ENCODE data around the gene CACNA1C.

CACNA1C gene

GRCh38 chr12:2335513-2335912, 282.7 kb downstream of the CACNA1C start:
- Mint-ChIP-seq H3K27ac (no peak overlapping the region), H3K4me1 (no peaks in the 10 kb centered on the region), H3K9me3 (no peaks in the 10 kb centered on the region), H3K36me3 (no peaks in the 10 kb centered on the region), H3K27me3 (peaks cover 7% of the 10 kb centered on the region), H3K4me3 (no peak overlapping the region)

- no peak overlapping the region for H3K27ac Mint-ChIP-seq
- H3K27me3 Mint-ChIP-seq: peaks cover 4% of the 10 kb centered on the region
- no peaks in the 10 kb centered on the region for H3K4me1 Mint-ChIP-seq
- no peaks in the 10 kb centered on the region for H3K9me3 Mint-ChIP-seq
- H3K36me3 Mint-ChIP-seq: no peaks in the 10 kb centered on the region
- H3K4me3 Mint-ChIP-seq: no peak overlapping the region
Measured at GRCh38 chr12:2335916-2336315, 283.1 kb downstream of the CACNA1C start.

- H3K27ac Mint-ChIP-seq: no peak overlapping the region
- no peaks in the 10 kb centered on the region for H3K4me1 Mint-ChIP-seq
- peaks cover 4% of the 10 kb centered on the region for H3K27me3 Mint-ChIP-seq
- H3K36me3 Mint-ChIP-seq: no peaks in the 10 kb centered on the region
- no peaks in the 10 kb centered on the region for H3K9me3 Mint-ChIP-seq
- no peak overlapping the region for H3K4me3 Mint-ChIP-seq
Measured at GRCh38 chr12:2336409-2336829, 283.6 kb downstream of the CACNA1C start.

- no peaks in the 10 kb centered on the region for H3K4me1 Mint-ChIP-seq
- H3K27ac Mint-ChIP-seq: no peak overlapping the region
- H3K9me3 Mint-ChIP-seq: no peaks in the 10 kb centered on the region
- H3K27me3 Mint-ChIP-seq: peaks cover 4% of the 10 kb centered on the region
- H3K4me3 Mint-ChIP-seq: no peak overlapping the region
- no peaks in the 10 kb centered on the region for H3K36me3 Mint-ChIP-seq
Measured at GRCh38 chr12:2337031-2338010, 284.5 kb downstream of the CACNA1C start.

- Mint-ChIP-seq H3K9me3 (no peaks in the 10 kb centered on the region), H3K27me3 (peaks cover 4% of the 10 kb centered on the region), H3K4me1 (no peaks in the 10 kb centered on the region), H3K4me3 (no peak overlapping the region), H3K27ac (no peak overlapping the region), H3K36me3 (no peaks in the 10 kb centered on the region)
Measured at GRCh38 chr12:2338381-2338780, 285.6 kb downstream of the CACNA1C start.

- no peaks in the 10 kb centered on the region for H3K36me3 Mint-ChIP-seq
- no peaks in the 10 kb centered on the region for H3K4me1 Mint-ChIP-seq
- H3K9me3 Mint-ChIP-seq: no peaks in the 10 kb centered on the region
- H3K27ac Mint-ChIP-seq: no peak overlapping the region
- peaks cover 4% of the 10 kb centered on the region for H3K27me3 Mint-ChIP-seq
- no peak overlapping the region for H3K4me3 Mint-ChIP-seq
Measured at GRCh38 chr12:2338991-2339431, 286.2 kb downstream of the CACNA1C start.

GRCh38 chr12:2341051-2341751, 288.4 kb downstream of the CACNA1C start:
- no peaks in the 10 kb centered on the region for H3K27me3 Mint-ChIP-seq
- H3K27ac Mint-ChIP-seq: no peak overlapping the region
- H3K4me3 Mint-ChIP-seq: no peak overlapping the region
- H3K4me1 Mint-ChIP-seq: no peaks in the 10 kb centered on the region
- H3K9me3 Mint-ChIP-seq: no peaks in the 10 kb centered on the region
- no peaks in the 10 kb centered on the region for H3K36me3 Mint-ChIP-seq

GRCh38 chr12:2341871-2342270, 289.1 kb downstream of the CACNA1C start:
- Mint-ChIP-seq H3K36me3 (no peaks in the 10 kb centered on the region), H3K9me3 (no peaks in the 10 kb centered on the region), H3K4me3 (no peak overlapping the region), H3K27ac (no peak overlapping the region), H3K27me3 (no peaks in the 10 kb centered on the region), H3K4me1 (no peaks in the 10 kb centered on the region)

- no peaks in the 10 kb centered on the region for H3K36me3 Mint-ChIP-seq
- no peaks in the 10 kb centered on the region for H3K4me1 Mint-ChIP-seq
- no peak overlapping the region for H3K4me3 Mint-ChIP-seq
Measured at GRCh38 chr12:2343681-2344080, 290.9 kb downstream of the CACNA1C start.

GRCh38 chr12:2344476-2344875, 291.7 kb downstream of the CACNA1C start:
- no peaks in the 10 kb centered on the region for H3K36me3 Mint-ChIP-seq
- H3K4me3 Mint-ChIP-seq: no peak overlapping the region
- H3K27me3 Mint-ChIP-seq: no peaks in the 10 kb centered on the region
- no peaks in the 10 kb centered on the region for H3K4me1 Mint-ChIP-seq
- H3K27ac Mint-ChIP-seq: no peak overlapping the region
- H3K9me3 Mint-ChIP-seq: no peaks in the 10 kb centered on the region

More at GRCh38 chr12:2343681-2344080, 290.9 kb downstream of the CACNA1C start:
- Mint-ChIP-seq H3K27me3 (no peaks in the 10 kb centered on the region), H3K9me3 (no peaks in the 10 kb centered on the region), H3K27ac (no peak overlapping the region)

GRCh38 chr12:2344885-2345284, 292.1 kb downstream of the CACNA1C start:
- Mint-ChIP-seq H3K36me3 (no peaks in the 10 kb centered on the region), H3K27me3 (no peaks in the 10 kb centered on the region), H3K4me1 (no peaks in the 10 kb centered on the region), H3K4me3 (no peak overlapping the region), H3K27ac (no peak overlapping the region), H3K9me3 (no peaks in the 10 kb centered on the region)

- H3K36me3 Mint-ChIP-seq: no peaks in the 10 kb centered on the region
- H3K4me3 Mint-ChIP-seq: no peak overlapping the region
- no peak overlapping the region for H3K27ac Mint-ChIP-seq
- H3K9me3 Mint-ChIP-seq: no peaks in the 10 kb centered on the region
- no peaks in the 10 kb centered on the region for H3K27me3 Mint-ChIP-seq
- H3K4me1 Mint-ChIP-seq: no peaks in the 10 kb centered on the region
Measured at GRCh38 chr12:2345902-2346301, 293.1 kb downstream of the CACNA1C start.

- H3K4me1 Mint-ChIP-seq: no peaks in the 10 kb centered on the region
- no peak overlapping the region for H3K4me3 Mint-ChIP-seq
Measured at GRCh38 chr12:2346416-2346815, 293.6 kb downstream of the CACNA1C start.

GRCh38 chr12:2347137-2347843, 294.5 kb downstream of the CACNA1C start:
- Mint-ChIP-seq H3K4me3 (no peak overlapping the region), H3K27ac (no peak overlapping the region), H3K4me1 (no peaks in the 10 kb centered on the region), H3K27me3 (no peaks in the 10 kb centered on the region), H3K9me3 (no peaks in the 10 kb centered on the region), H3K36me3 (no peaks in the 10 kb centered on the region)

More at GRCh38 chr12:2346416-2346815, 293.6 kb downstream of the CACNA1C start:
- Mint-ChIP-seq H3K9me3 (no peaks in the 10 kb centered on the region), H3K27me3 (no peaks in the 10 kb centered on the region), H3K27ac (no peak overlapping the region), H3K36me3 (no peaks in the 10 kb centered on the region)

GRCh38 chr12:2347844-2348481, 295.2 kb downstream of the CACNA1C start:
- H3K9me3 Mint-ChIP-seq: no peaks in the 10 kb centered on the region
- no peaks in the 10 kb centered on the region for H3K27me3 Mint-ChIP-seq
- no peaks in the 10 kb centered on the region for H3K36me3 Mint-ChIP-seq
- H3K27ac Mint-ChIP-seq: no peak overlapping the region
- no peaks in the 10 kb centered on the region for H3K4me1 Mint-ChIP-seq
- no peak overlapping the region for H3K4me3 Mint-ChIP-seq

Data from activated naive CD4-positive, alpha-beta T cell treated with anti-CD3 and anti-CD28 coated beads, Interleukin-2, amount 50 U/mL, for 24 hours (primary cell).